ENCODE measurements around the gene IL36RN.

IL36RN gene

DNA sequence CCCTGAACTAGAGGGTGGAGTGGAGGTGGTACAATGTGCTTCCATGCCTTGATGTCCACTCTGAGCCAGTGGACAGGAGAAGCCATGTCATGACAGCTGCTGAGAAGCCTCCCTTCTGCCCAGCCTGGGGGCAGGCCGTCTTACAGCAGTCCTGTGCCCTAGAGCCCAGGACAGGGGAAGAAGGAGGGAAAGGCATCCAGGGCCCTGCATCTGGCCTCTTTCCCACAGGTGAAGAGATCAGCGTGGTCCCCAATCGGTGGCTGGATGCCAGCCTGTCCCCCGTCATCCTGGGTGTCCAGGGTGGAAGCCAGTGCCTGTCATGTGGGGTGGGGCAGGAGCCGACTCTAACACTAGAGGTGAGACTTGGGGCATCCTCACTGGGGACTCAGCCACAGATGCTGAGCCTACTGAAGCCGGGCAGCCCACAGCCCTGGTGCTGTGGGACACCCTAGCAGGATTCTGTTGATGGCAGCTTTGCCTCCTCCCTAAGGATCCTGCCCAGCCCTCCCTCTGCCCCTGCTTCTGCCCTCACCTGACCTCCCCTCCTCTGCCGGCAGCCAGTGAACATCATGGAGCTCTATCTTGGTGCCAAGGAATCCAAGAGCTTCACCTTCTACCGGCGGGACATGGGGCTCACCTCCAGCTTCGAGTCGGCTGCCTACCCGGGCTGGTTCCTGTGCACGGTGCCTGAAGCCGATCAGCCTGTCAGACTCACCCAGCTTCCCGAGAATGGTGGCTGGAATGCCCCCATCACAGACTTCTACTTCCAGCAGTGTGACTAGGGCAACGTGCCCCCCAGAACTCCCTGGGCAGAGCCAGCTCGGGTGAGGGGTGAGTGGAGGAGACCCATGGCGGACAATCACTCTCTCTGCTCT lies 3.1 kb downstream of the IL36RN start:
- no peak overlapping the region for H3K27ac ChIP-seq
- H3K36me3 ChIP-seq (ENCODE audit: insufficient read depth, low read length) = no peaks in the 10 kb centered on the region
- DNase-seq (ENCODE audit: low read depth, low spot score) = no peak
- no peaks in the 10 kb centered on the region for H3K9me3 ChIP-seq (ENCODE audit: low read depth, low read length)
- no peak for TF ChIP-seq EZH2 (IDR thresholded peaks at IDR 0.05)
- TF ChIP-seq POLR2AphosphoS5 (IDR thresholded peaks at IDR 0.05; ENCODE audit: borderline replicate concordance, low read depth, low read length) = no peak
- TF ChIP-seq FOXP2 (optimal IDR thresholded peaks at IDR 0.05; ENCODE audit: control extremely low read depth, extremely low read length, insufficient read depth) = no peak
- no peak overlapping the region for H3K9ac ChIP-seq (ENCODE audit: insufficient read length)
- no peak overlapping the region for H3K4me3 ChIP-seq

DNA sequence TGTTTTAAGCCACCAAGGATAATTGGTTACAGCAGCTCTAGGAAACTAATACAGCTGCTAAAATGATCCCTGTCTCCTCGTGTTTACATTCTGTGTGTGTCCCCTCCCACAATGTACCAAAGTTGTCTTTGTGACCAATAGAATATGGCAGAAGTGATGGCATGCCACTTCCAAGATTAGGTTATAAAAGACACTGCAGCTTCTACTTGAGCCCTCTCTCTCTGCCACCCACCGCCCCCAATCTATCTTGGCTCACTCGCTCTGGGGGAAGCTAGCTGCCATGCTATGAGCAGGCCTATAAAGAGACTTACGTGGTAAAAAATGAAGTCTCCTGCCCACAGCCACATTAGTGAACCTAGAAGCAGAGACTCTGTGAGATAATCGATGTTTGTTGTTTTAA lies 5.3 kb downstream of the IL36RN start:
- no peak overlapping the region for H3K4me3 ChIP-seq
- H3K9ac ChIP-seq (ENCODE audit: insufficient read length) = no peak overlapping the region
- H3K27ac ChIP-seq = no peak overlapping the region
- DNase-seq (ENCODE audit: low read depth, low spot score) = no peak
- no peaks in the 10 kb centered on the region for H3K9me3 ChIP-seq (ENCODE audit: low read depth, low read length)
- no peaks in the 10 kb centered on the region for H3K36me3 ChIP-seq (ENCODE audit: insufficient read depth, low read length)
- TF ChIP-seq POLR2AphosphoS5 (IDR thresholded peaks at IDR 0.05; ENCODE audit: borderline replicate concordance, low read depth, low read length) = no peak
- no peak for TF ChIP-seq EZH2 (IDR thresholded peaks at IDR 0.05)
- TF ChIP-seq FOXP2 (optimal IDR thresholded peaks at IDR 0.05; ENCODE audit: control extremely low read depth, extremely low read length, insufficient read depth) = no peak

DNA sequence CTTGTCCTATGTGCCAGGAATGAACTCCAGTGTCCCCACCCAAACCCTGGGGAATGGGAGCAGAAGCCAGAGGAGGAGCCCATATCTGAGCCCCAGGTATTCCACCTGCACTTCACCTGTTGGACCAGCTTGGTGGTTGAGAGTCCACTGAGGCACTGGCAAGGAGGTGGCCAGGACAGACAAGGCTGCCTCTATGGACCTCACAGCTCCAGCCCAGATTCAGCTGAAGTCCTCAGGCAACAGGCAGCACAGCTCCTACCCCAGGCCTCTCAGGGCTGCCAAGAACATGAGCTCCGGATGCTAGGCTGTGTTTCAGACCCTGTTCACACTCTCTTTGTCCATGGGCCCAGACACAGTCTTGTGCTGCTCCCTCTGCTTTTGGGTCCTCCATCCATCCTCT lies 5.9 kb downstream of the IL36RN start:
- no peaks in the 10 kb centered on the region for H3K36me3 ChIP-seq (ENCODE audit: insufficient read depth, low read length)
- H3K27ac ChIP-seq = no peak overlapping the region
- H3K9me3 ChIP-seq (ENCODE audit: low read depth, low read length) = no peaks in the 10 kb centered on the region
- no peak for DNase-seq (ENCODE audit: low read depth, low spot score)
- no peak overlapping the region for H3K4me3 ChIP-seq
- H3K9ac ChIP-seq (ENCODE audit: insufficient read length) = no peak overlapping the region
- TF ChIP-seq EZH2 (IDR thresholded peaks at IDR 0.05) (no peak), FOXP2 (optimal IDR thresholded peaks at IDR 0.05; ENCODE audit: control extremely low read depth, extremely low read length, insufficient read depth) (no peak), POLR2AphosphoS5 (IDR thresholded peaks at IDR 0.05; ENCODE audit: borderline replicate concordance, low read depth, low read length) (no peak)

DNA sequence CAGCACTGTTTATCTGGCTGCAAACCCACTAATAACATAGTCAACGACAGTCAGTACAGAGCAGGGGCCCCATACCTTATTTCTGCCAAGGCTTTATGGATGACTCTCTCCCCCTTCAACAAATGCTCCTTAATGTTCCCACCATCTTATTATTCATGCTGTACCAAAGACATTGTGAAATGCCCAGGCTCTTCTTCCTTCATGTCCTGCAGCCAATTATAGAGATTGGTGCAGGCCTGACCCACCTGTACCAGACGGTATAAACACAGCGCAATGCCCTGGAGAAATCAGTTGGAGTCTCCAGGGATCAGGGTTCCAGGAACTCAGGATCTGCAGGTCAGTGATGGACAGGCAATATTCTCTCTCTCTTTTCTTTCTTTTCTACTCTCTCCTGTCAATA lies 8.7 kb downstream of the IL36RN start, which contains the start of gene IL1F10:
Gene IL1F10, plus strand, starts transcription at position 290 of the 400 bp plus-strand sequence. CDS start 4,769 bp downstream, outside the sequence.
- no peak for TF ChIP-seq FOXP2 (optimal IDR thresholded peaks at IDR 0.05; ENCODE audit: control extremely low read depth, extremely low read length, insufficient read depth)
- TF ChIP-seq POLR2AphosphoS5 (IDR thresholded peaks at IDR 0.05; ENCODE audit: borderline replicate concordance, low read depth, low read length) = no peak
- no peak for TF ChIP-seq EZH2 (IDR thresholded peaks at IDR 0.05)
- Histone ChIP-seq H3K36me3 (ENCODE audit: insufficient read depth, low read length) (no peaks in the 10 kb centered on the region), H3K9me3 (ENCODE audit: low read depth, low read length) (no peaks in the 10 kb centered on the region), H3K4me3 (no peak within 1 kb of the TSS), H3K9ac (ENCODE audit: insufficient read length) (no peak within 1 kb of the TSS), H3K27ac (no peak within 1 kb of the TSS)
- no peak for DNase-seq (ENCODE audit: low read depth, low spot score)

DNA sequence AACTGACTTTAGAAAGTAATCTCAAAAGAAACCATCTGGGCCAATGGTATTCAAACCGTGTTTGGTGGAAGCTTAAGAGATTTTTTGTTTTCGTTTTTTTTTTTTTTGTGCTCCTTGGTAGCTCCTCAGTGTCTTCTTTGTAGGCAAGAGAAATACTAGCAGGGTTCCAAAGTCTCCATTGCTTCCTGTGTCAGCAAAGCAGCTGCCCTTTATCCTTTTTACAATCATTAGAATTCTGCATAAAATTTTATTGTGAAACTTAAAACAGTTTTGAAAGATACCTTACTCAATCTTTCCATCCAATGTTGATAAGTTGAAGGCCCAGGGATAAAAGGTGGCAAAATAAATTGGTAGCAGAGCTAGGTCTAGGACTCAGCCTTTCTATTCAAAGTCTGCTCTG lies 9.3 kb downstream of the IL36RN start:
- TF ChIP-seq EZH2 (IDR thresholded peaks at IDR 0.05) = no peak
- no peak for TF ChIP-seq POLR2AphosphoS5 (IDR thresholded peaks at IDR 0.05; ENCODE audit: borderline replicate concordance, low read depth, low read length)
- no peak for TF ChIP-seq FOXP2 (optimal IDR thresholded peaks at IDR 0.05; ENCODE audit: control extremely low read depth, extremely low read length, insufficient read depth)
- H3K27ac ChIP-seq = no peak overlapping the region
- H3K9me3 ChIP-seq (ENCODE audit: low read depth, low read length) = no peaks in the 10 kb centered on the region
- DNase-seq (ENCODE audit: low read depth, low spot score) = no peak
- H3K9ac ChIP-seq (ENCODE audit: insufficient read length) = no peak overlapping the region
- no peaks in the 10 kb centered on the region for H3K36me3 ChIP-seq (ENCODE audit: insufficient read depth, low read length)
- no peak overlapping the region for H3K4me3 ChIP-seq

DNA sequence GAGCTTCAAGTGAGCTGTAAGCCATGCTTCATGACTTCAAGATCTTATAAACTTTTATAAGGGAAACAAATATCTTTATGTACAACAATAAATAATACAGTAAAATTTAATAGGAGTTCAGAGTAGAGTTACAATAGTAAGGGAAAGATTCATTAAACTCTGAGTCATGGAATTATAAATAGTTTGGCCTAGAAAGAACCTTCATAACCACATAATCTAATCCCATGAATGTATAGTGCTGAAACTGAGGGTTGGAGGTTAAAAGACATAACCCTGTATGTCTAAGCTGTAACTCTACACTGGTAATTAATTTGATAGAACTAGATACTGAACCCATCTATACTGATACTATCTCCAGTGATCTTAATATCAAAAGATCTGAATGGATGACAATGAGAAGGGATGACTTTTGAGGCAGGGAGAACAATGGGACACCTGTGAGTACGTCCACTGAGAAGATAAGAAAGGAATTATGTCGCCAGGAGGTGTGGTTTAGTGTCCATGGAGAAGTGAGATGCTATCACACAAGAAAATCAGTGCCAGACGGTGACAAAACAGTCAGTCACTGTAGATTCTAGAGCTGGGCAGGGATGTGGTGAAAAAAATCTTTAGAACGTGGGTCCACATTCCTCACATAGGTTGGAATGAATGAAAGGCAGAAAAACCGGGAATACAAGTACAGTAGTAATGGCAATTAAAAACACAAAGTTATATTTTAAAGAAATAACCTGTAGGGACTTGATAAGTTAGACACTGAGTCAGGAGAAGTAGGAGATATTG lies 9.9 kb downstream of the IL36RN start:
- no peak for DNase-seq (ENCODE audit: low read depth, low spot score)
- TF ChIP-seq POLR2AphosphoS5 (IDR thresholded peaks at IDR 0.05; ENCODE audit: borderline replicate concordance, low read depth, low read length) (no peak), EZH2 (IDR thresholded peaks at IDR 0.05) (no peak), FOXP2 (optimal IDR thresholded peaks at IDR 0.05; ENCODE audit: control extremely low read depth, extremely low read length, insufficient read depth) (no peak)

DNA sequence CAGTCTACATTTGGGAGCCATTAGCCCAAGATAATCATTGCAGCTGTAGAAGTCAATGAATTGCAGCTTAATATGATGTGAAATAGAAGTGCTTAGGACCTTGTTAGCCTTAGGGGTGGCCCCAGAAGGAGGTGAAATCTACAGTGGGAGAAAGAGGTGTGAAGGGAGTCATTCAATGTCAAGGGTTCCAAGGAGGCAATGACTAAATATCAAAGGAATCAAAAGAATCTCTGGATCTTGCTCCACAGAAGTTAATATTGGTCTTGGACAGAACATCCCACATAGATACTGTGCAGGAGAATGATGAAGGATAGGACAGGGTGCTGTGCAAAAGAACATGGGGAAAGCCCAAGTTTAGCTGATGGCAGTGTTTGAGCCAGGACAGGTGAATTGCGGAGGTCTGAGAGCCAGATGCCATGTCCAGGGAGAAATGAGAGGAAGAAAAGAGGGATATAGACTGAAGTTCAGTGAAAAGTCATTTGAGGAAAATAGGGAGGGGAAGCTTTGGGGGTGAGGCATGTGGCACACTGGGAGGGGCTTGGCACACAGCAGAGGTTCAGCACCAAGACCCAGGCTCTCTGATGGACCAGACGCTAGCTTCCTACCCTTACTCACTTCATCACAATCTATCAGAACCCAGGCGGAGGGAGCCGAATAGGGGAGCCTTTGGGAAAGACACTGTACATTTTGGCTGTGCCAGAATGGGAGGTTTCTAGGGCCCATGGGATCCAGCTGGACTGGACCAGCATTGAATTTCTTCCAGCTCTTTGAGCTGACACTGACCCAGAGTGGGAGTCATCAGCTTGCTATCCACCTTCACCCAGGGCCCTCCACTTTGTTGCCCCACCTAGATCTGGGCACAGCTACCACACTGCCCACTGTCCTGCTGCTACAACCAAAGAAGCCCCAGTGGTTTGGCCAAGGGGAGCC lies 10.9 kb downstream of the IL36RN start:
- DNase-seq (ENCODE audit: low read depth, low spot score) = no peak
- Histone ChIP-seq H3K4me3 (no peak overlapping the region), H3K27ac (no peak overlapping the region), H3K36me3 (ENCODE audit: insufficient read depth, low read length) (no peaks in the 10 kb centered on the region), H3K9ac (ENCODE audit: insufficient read length) (no peak overlapping the region), H3K9me3 (ENCODE audit: low read depth, low read length) (no peaks in the 10 kb centered on the region)
- TF ChIP-seq FOXP2 (optimal IDR thresholded peaks at IDR 0.05; ENCODE audit: control extremely low read depth, extremely low read length, insufficient read depth) (no peak), EZH2 (IDR thresholded peaks at IDR 0.05) (no peak), POLR2AphosphoS5 (IDR thresholded peaks at IDR 0.05; ENCODE audit: borderline replicate concordance, low read depth, low read length) (no peak)

More for the DNA sequence above, 9.9 kb downstream of the IL36RN start:
- Histone ChIP-seq H3K36me3 (ENCODE audit: insufficient read depth, low read length) (no peaks in the 10 kb centered on the region), H3K27ac (no peak overlapping the region), H3K9me3 (ENCODE audit: low read depth, low read length) (no peaks in the 10 kb centered on the region), H3K9ac (ENCODE audit: insufficient read length) (no peak overlapping the region), H3K4me3 (no peak overlapping the region)

All from SK-N-MC (cell line).